Panc1 (cell line): ENCODE measurements around the gene PCSK7.
"Not testable (repeated sequence)": the region's sequence is repeated elsewhere in the genome, so short reads cannot be mapped to it uniquely, and the experiment has no call there.

Experiments used
- TF ChIP-seq, protein P1 (sequence below): fragments of 450-650 bp; IDR thresholded peaks from 2 replicates; pipeline ENCODE4 v1.5.1; 2017; ENCODE audit warnings: mild to moderate bottlenecking
- TF ChIP-seq, protein P2 (sequence below), 2 experiments: IDR thresholded peaks; 2 replicates each; pipeline ENCODE4 v1.6.1; 2011 to 2012; ENCODE audit warnings: low read depth in 2 of 2, control low read depth in 1 of 2, low read length in 1 of 2, mild to moderate bottlenecking in 1 of 2, moderate library complexity in 1 of 2; ENCODE audit not compliant: insufficient read depth in 1 of 2

DNA sequence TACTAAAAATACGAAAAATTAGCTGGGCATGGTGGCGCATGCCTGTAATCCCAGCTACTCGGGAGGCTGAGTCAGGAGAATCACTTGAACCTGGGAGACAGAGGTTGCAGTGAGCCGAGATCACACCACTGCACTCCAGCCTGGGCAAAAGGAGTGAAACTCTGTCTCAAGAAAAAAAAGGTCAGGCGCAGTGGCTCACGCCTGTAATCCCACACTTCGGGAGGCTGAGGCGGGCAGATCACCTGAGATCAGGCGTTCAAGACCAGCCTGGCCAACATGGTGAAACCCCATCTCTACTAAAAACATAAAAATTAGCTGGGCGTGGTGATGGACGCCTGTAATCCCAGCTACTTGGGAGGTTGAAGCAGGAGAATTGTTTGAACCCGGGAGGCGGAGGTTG, 48.7 kb downstream of the PCSK7 start:
- TF ChIP-seq, protein P1, sequence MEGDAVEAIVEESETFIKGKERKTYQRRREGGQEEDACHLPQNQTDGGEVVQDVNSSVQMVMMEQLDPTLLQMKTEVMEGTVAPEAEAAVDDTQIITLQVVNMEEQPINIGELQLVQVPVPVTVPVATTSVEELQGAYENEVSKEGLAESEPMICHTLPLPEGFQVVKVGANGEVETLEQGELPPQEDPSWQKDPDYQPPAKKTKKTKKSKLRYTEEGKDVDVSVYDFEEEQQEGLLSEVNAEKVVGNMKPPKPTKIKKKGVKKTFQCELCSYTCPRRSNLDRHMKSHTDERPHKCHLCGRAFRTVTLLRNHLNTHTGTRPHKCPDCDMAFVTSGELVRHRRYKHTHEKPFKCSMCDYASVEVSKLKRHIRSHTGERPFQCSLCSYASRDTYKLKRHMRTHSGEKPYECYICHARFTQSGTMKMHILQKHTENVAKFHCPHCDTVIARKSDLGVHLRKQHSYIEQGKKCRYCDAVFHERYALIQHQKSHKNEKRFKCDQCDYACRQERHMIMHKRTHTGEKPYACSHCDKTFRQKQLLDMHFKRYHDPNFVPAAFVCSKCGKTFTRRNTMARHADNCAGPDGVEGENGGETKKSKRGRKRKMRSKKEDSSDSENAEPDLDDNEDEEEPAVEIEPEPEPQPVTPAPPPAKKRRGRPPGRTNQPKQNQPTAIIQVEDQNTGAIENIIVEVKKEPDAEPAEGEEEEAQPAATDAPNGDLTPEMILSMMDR, result not testable (repeated sequence)
- TF ChIP-seq, protein P2, sequence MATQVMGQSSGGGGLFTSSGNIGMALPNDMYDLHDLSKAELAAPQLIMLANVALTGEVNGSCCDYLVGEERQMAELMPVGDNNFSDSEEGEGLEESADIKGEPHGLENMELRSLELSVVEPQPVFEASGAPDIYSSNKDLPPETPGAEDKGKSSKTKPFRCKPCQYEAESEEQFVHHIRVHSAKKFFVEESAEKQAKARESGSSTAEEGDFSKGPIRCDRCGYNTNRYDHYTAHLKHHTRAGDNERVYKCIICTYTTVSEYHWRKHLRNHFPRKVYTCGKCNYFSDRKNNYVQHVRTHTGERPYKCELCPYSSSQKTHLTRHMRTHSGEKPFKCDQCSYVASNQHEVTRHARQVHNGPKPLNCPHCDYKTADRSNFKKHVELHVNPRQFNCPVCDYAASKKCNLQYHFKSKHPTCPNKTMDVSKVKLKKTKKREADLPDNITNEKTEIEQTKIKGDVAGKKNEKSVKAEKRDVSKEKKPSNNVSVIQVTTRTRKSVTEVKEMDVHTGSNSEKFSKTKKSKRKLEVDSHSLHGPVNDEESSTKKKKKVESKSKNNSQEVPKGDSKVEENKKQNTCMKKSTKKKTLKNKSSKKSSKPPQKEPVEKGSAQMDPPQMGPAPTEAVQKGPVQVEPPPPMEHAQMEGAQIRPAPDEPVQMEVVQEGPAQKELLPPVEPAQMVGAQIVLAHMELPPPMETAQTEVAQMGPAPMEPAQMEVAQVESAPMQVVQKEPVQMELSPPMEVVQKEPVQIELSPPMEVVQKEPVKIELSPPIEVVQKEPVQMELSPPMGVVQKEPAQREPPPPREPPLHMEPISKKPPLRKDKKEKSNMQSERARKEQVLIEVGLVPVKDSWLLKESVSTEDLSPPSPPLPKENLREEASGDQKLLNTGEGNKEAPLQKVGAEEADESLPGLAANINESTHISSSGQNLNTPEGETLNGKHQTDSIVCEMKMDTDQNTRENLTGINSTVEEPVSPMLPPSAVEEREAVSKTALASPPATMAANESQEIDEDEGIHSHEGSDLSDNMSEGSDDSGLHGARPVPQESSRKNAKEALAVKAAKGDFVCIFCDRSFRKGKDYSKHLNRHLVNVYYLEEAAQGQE (IDR thresholded peaks at IDR 0.05; ENCODE audit: insufficient read depth in 1 of 2, low read depth in 2 of 2, low read length in 1 of 2), result not testable (repeated sequence)
